ENCODE data around the gene ABCB4. TPM values are rescaled to one million over a fixed set of nuclear protein-coding genes. Genes with fewer than 3 reads are reported as not detected.

Gene ABCB4
- total RNA-seq, 1 donor from 2014 or later: not detected

- H3K4me3 ChIP-seq (ENCODE audit: low read depth, low read length): no peak overlapping the region
- no peak for TF ChIP-seq CTCF (IDR thresholded peaks at IDR 0.05; ENCODE audit: insufficient read depth, low read length, severe bottlenecking)
- no peaks in the 10 kb centered on the region for H3K27me3 ChIP-seq (ENCODE audit: control insufficient read depth, insufficient read depth, low read length)
- DNase-seq (ENCODE audit: low read depth) (no peak), FAIRE-seq (no peak)
- no peaks in the 10 kb centered on the region for H3K36me3 ChIP-seq (ENCODE audit: control insufficient read depth, insufficient read depth, low read length)
Measured at GRCh38 chr7:87451187-87451586, 24.3 kb downstream of the ABCB4 start.

GRCh38 chr7:87450706-87451105, 24.8 kb downstream of the ABCB4 start:
- DNase-seq (ENCODE audit: low read depth) (no peak), FAIRE-seq (no peak)
- no peak for TF ChIP-seq CTCF (IDR thresholded peaks at IDR 0.05; ENCODE audit: insufficient read depth, low read length, severe bottlenecking)
- Histone ChIP-seq H3K27me3 (ENCODE audit: control insufficient read depth, insufficient read depth, low read length) (no peaks in the 10 kb centered on the region), H3K36me3 (ENCODE audit: control insufficient read depth, insufficient read depth, low read length) (no peaks in the 10 kb centered on the region), H3K4me3 (ENCODE audit: low read depth, low read length) (no peak overlapping the region)

- Histone ChIP-seq H3K27me3 (ENCODE audit: control insufficient read depth, insufficient read depth, low read length) (no peaks in the 10 kb centered on the region), H3K4me3 (ENCODE audit: low read depth, low read length) (no peak overlapping the region), H3K36me3 (ENCODE audit: control insufficient read depth, insufficient read depth, low read length) (no peaks in the 10 kb centered on the region)
- TF ChIP-seq CTCF (IDR thresholded peaks at IDR 0.05; ENCODE audit: insufficient read depth, low read length, severe bottlenecking): no peak
- no peak for FAIRE-seq
- DNase-seq (ENCODE audit: low read depth): no peak
Measured at GRCh38 chr7:87448388-87448787, 27.1 kb downstream of the ABCB4 start.

- no peaks in the 10 kb centered on the region for H3K27me3 ChIP-seq (ENCODE audit: control insufficient read depth, insufficient read depth, low read length)
- H3K4me3 ChIP-seq (ENCODE audit: low read depth, low read length): no peak overlapping the region
- no peak for TF ChIP-seq CTCF (IDR thresholded peaks at IDR 0.05; ENCODE audit: insufficient read depth, low read length, severe bottlenecking)
- no peak for DNase-seq (ENCODE audit: low read depth)
- no peaks in the 10 kb centered on the region for H3K36me3 ChIP-seq (ENCODE audit: control insufficient read depth, insufficient read depth, low read length)
- FAIRE-seq: no peak
Measured at GRCh38 chr7:87447116-87447635, 28.3 kb downstream of the ABCB4 start.

- FAIRE-seq: no peak
- no peak for DNase-seq (ENCODE audit: low read depth)
- Histone ChIP-seq H3K4me3 (ENCODE audit: low read depth, low read length) (no peak overlapping the region), H3K36me3 (ENCODE audit: control insufficient read depth, insufficient read depth, low read length) (no peaks in the 10 kb centered on the region), H3K27me3 (ENCODE audit: control insufficient read depth, insufficient read depth, low read length) (no peaks in the 10 kb centered on the region)
- no peak for TF ChIP-seq CTCF (IDR thresholded peaks at IDR 0.05; ENCODE audit: insufficient read depth, low read length, severe bottlenecking)
Measured at GRCh38 chr7:87445897-87446296, 29.6 kb downstream of the ABCB4 start.

GRCh38 chr7:87435546-87435945, 39.9 kb downstream of the ABCB4 start:
- H3K4me3 ChIP-seq (ENCODE audit: low read depth, low read length): no peak overlapping the region
- FAIRE-seq: no peak
- peak; percentile 35 for DNase-seq (ENCODE audit: low read depth)
- H3K27me3 ChIP-seq (ENCODE audit: control insufficient read depth, insufficient read depth, low read length): no peaks in the 10 kb centered on the region
- no peak for TF ChIP-seq CTCF (IDR thresholded peaks at IDR 0.05; ENCODE audit: insufficient read depth, low read length, severe bottlenecking)
- H3K36me3 ChIP-seq (ENCODE audit: control insufficient read depth, insufficient read depth, low read length): no peaks in the 10 kb centered on the region

Data from bronchial epithelial cell (primary cell).